DMS53 treated with DMSO at 0.1 percent for 48 hours (cell line): ENCODE results near the gene ZSWIM9.

Source experiments
- DNase-seq: peaks from one replicate; lab custom pipeline; 2025; ENCODE audit not compliant: unreplicated experiment; lab: John Stamatoyannopoulos, UW

ZSWIM9 gene

DNA sequence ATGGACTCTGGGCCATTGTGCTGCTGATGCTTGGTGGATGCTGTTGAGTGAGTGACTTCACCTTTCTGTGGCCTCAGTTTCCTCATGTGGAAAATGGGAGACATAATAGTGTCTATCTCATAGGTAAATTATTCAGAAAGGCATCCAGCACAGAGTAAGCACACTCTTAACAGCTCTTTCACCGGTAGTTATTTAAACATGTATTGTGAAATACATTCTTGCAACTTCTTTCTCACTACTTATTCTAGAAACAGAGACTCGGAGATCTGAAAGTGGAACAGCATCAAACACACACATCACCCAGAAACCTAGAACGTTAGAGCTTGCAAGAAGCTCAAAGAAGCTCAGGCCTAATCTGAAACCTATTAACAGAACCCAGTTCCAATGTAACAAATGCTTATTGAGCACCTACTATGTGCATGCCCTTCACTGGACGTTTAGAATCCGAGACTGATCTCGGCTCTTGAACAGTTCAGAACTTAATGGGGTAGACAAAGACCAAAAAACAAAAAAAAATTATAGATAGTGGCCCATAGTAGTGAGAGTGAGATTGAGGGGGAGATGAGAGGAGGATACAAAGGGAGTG is 4.1 kb downstream of the ZSWIM9 start:
- DNase-seq, result no peak

DNA sequence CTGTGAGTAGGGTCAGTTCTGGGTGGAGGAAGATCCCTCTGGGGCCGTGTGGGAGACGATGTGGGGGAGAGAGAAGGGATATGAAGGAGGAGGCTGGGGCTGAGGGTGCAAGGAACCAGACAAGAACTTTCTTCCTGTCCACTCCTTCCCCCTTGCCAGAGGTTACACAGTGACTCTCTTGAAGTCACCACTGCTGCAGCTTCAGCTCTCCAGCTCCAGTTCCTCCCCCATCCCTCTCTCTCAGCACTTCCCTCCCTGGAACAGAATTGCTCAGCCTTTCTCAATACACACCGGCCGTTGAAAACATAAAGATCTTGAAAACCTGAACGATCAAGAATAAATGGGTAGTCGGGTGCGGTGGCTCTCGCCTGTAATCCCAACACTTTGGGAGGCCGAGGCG is 5.1 kb downstream of the ZSWIM9 start:
- DNase-seq, result no peak

- DNase-seq, result no peak
These were observed 5.7 kb downstream of the ZSWIM9 start for GRCh38 chr19:48176226-48176625.

- DNase-seq, result no peak
These were observed 11.0 kb downstream of the ZSWIM9 start for GRCh38 chr19:48181505-48181904.

GRCh38 chr19:48182434-48182833 is 12.0 kb downstream of the ZSWIM9 start:
- DNase-seq, result no peak

- DNase-seq, result no peak
These were observed 12.9 kb downstream of the ZSWIM9 start for GRCh38 chr19:48183356-48183755.

DNA sequence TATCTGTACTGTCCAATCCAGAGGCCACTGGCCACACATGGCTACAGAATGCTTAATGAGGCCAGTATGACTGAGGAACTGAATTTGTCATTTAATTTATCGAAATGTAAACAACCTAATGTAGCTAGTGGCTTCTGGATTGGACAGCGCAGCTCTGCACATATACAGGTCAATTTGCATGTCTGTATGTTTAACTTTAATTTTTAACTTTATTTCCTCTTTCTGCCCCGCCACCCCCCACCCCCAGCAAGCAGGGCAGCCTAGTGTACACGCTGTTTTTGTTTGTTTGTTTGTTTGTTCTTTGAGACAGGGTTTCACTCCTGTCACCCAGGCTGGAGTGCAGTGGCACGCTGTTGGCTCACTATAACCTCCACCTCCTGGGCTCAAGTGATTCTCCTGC is 15.5 kb downstream of the ZSWIM9 start:
- DNase-seq, result no peak

DNA sequence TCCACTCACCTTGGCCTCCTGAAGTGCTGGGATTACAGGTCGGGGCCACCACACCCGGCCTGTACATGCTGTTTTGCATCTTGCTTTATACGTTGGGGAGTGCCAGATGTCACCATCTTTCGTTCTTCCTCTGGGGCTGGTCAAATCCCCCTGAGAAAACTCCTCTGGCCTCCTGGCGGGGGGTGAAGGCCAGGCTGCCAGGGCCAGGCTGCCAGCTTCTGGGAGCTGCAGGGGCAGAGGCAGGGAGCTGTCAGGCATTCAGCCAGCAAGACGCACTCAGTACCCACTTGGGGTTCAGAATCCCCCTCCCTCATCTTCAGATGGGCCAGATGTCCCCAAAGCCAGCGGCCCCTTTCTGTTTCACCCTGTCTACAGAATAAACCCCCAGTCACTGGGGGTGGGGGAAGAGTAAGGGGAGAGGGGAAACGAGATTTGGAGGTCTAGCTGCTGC is 16.1 kb downstream of the ZSWIM9 start:
- DNase-seq, result no peak

DNA sequence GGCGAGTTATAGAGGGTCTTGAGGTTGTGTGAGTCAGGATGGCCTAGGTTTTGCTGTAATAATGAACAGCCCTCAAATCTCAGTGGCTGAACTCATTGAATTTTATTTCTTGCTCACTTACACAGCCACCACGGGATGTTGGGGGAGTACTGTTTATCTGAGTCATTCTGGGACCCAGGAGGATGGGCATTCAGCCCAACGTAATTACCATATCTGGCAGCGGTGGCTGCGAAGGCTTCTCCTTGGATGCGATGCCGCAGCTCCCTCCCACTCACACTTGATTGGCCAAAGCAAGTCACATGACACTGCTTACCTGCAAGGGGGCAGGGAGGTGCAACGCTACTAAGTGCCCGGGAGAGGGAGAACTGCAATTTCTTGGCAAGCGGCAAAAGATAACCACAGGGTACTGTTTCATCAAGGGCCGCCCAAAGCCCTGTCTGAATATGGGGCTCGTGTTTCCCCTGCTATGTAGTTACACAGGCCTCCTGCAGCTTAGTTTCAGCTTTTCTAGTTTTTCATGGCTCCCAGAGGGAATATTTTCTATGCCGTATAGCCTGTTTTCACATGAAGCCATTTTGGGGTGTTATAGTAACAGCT is 19.9 kb downstream of the ZSWIM9 start:
- DNase-seq, result peak; percentile 64

DNA sequence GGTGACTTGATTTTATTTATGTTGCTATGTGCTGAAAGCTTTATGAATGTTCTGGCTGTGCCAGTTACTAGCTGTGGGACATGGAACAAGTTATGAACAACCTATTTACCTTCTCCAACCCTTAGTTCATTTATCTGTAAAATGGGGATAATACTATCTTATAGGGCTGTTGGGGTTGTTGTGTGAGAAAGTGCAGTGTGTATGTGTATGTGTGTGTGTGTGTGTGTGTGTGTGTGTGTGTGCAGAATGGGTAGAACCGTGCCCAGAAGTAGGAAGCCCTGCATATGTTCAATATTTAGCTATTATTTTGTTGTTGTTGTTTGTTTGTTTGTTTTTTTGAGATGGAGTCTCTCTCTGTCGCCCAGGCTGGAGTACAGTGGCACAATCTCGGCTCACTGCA is 20.4 kb downstream of the ZSWIM9 start:
- no peak for DNase-seq

GRCh38 chr19:48192750-48193149 is 22.3 kb downstream of the ZSWIM9 start:
- no peak for DNase-seq

GRCh38 chr19:48194041-48194843 is 23.8 kb downstream of the ZSWIM9 start:
- DNase-seq, result no peak

GRCh38 chr19:48194844-48195830 is 24.7 kb downstream of the ZSWIM9 start:
- no peak for DNase-seq

GRCh38 chr19:48196321-48196763 is 25.9 kb downstream of the ZSWIM9 start:
- DNase-seq, result no peak

GRCh38 chr19:48196933-48197665 is 26.6 kb downstream of the ZSWIM9 start:
- DNase-seq, result no peak

DNA sequence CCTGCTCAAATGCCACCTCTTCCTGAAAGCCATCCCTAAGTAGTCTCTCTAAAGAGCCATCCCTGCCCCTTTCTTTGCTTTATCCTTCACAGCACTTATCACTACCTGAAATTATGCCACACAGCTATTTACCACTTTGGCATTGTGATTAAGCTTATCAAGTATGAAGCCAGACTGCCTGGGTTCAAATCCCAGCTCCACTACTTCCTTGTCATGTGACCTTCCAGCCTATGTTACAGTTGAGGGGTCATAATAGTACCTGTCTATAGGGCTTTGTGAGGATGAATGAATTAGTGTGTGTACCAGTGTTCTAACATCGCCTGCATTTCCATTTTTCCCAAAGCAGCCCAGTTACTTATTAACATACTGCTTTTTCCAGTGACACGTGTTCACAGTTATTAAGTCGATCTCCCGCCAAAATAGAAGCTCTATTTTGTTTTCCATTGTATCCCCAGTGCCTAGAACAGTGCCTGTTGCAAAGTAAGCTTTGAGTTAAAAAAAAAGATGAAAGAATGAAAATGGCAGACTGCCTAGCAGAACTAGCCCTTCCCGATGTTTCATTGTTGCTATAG is 32.8 kb downstream of the ZSWIM9 start:
- no peak for DNase-seq

GRCh38 chr19:48203794-48204628 is 33.5 kb downstream of the ZSWIM9 start:
- peak; percentile 97 for DNase-seq

DNA sequence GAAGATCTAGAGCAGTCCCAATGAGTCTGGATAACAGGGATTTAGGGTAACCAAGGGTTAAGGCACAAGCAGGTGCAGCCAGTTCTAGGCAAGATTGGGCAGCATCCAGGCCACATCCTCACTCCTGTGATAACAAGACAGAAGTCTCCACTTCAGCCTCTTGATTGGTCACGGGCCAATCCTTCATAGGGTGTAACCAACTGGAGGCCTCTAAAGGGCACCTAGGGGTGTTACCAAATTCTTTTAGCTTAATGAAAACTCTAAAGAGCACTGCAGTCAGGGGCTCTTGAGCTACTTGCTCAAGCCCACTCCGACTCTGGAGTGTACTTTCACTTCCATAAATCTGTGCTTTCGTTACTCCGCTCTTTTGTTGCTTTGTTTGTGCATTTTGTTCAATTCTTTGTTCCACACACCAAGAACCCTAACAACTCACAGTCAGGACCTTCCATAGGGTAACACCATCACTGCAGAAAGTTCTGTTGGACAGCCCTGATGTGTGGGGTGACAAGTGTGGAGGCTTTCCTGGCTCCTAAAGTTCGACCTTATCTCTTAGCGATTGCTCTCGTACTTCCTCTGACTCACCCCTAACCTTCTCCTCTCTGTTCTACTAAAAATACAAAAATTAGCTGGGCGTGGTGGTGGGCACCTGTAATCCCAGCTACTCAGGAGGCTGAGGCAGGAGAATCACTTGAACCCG is 36.1 kb downstream of the ZSWIM9 start:
- no peak for DNase-seq

DNA sequence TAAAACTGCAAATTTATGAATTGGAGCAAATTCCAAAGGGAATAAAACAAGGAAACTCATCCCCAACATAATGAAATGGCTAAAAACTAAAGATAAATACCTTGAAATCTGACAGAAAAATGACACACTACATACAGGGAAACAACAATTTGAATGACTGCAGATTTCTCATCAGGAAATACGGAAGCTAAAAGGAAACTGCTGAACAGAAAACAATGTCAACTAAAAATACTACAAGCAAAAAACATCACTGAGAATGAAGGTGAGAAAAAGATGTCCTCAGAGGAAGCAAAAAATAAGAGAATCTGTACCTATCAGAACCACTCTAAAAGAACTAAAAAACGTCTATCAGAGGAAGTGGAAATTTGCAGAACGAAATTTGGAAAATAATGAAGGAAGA is 39.5 kb downstream of the ZSWIM9 start:
- DNase-seq, result no peak
